Measurements from ENCODE around the gene SLC7A5.
"Not testable (repeated sequence)": the region's sequence is repeated elsewhere in the genome, so short reads cannot be mapped to it uniquely, and the experiment has no call there.

DNA sequence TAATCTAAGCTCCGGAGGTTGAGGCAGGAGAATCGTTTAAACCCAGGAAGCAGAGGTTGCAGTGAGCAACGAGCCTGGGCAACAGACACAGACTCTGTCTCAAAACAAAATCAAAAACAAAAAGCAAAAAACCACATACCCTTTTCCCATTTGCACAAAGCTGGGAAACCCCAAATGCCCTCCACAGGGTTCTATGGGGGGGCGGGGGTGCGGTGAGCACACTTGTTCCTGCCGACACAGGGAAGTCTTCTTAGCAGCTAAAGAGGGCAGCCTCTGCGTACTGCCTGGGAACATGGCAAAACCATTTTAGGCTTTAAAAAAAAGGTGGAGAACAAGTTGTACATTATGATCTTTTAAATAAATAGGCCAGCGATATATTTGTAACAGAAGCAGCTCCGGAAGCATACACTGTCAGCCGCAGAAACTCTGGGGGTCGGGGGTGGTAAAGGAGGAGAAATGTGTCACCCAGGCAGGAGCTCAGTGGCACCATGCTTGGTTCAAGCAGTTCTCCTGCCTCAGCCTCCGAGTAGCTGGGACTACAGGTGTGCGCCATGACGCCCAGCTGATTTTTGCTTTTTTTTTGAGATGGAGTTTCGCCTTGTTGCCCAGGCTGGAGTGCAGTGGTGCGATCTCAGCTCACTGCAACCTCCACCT, 3.3 kb downstream of the SLC7A5 start:
- TF ChIP-seq ZBTB7A (CRISPR knock-in tag; IDR thresholded peaks at IDR 0.05); POLR2AphosphoS5 (IDR thresholded peaks at IDR 0.05; ENCODE audit: low read depth, low read length); HMG20B (CRISPR knock-in tag; conservative IDR thresholded peaks at IDR 0.05); MZF1 (CRISPR knock-in tag; IDR thresholded peaks at IDR 0.05; ENCODE audit: borderline replicate concordance); ZNF121 (CRISPR knock-in tag; IDR thresholded peaks at IDR 0.05); EZH2 (conservative IDR thresholded peaks at IDR 0.05; ENCODE audit: low read depth, low read length); EP300 (IDR thresholded peaks at IDR 0.05; ENCODE audit: low read depth in 2 of 2, low read length in 2 of 2); EP300 (CRISPR knock-in tag; IDR thresholded peaks at IDR 0.05; ENCODE audit: borderline replicate concordance); NBN (conservative IDR thresholded peaks at IDR 0.05); POLR2A (IDR thresholded peaks at IDR 0.05; ENCODE audit: insufficient read depth in 1 of 2, low read depth in 2 of 2, low read length in 2 of 2); PLRG1 (conservative IDR thresholded peaks at IDR 0.05): not testable (repeated sequence)
- TF ChIP-seq, protein P1, sequence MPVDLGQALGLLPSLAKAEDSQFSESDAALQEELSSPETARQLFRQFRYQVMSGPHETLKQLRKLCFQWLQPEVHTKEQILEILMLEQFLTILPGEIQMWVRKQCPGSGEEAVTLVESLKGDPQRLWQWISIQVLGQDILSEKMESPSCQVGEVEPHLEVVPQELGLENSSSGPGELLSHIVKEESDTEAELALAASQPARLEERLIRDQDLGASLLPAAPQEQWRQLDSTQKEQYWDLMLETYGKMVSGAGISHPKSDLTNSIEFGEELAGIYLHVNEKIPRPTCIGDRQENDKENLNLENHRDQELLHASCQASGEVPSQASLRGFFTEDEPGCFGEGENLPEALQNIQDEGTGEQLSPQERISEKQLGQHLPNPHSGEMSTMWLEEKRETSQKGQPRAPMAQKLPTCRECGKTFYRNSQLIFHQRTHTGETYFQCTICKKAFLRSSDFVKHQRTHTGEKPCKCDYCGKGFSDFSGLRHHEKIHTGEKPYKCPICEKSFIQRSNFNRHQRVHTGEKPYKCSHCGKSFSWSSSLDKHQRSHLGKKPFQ (CRISPR knock-in tag; IDR thresholded peaks at IDR 0.05; ENCODE audit: insufficient replicate concordance): not testable (repeated sequence)
- TF ChIP-seq, protein P2, sequence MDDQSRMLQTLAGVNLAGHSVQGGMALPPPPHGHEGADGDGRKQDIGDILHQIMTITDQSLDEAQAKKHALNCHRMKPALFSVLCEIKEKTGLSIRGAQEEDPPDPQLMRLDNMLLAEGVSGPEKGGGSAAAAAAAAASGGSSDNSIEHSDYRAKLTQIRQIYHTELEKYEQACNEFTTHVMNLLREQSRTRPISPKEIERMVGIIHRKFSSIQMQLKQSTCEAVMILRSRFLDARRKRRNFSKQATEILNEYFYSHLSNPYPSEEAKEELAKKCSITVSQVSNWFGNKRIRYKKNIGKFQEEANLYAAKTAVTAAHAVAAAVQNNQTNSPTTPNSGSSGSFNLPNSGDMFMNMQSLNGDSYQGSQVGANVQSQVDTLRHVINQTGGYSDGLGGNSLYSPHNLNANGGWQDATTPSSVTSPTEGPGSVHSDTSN (CRISPR knock-in tag; IDR thresholded peaks at IDR 0.05; ENCODE audit: borderline replicate concordance): not testable (repeated sequence)
- TF ChIP-seq, protein P3, sequence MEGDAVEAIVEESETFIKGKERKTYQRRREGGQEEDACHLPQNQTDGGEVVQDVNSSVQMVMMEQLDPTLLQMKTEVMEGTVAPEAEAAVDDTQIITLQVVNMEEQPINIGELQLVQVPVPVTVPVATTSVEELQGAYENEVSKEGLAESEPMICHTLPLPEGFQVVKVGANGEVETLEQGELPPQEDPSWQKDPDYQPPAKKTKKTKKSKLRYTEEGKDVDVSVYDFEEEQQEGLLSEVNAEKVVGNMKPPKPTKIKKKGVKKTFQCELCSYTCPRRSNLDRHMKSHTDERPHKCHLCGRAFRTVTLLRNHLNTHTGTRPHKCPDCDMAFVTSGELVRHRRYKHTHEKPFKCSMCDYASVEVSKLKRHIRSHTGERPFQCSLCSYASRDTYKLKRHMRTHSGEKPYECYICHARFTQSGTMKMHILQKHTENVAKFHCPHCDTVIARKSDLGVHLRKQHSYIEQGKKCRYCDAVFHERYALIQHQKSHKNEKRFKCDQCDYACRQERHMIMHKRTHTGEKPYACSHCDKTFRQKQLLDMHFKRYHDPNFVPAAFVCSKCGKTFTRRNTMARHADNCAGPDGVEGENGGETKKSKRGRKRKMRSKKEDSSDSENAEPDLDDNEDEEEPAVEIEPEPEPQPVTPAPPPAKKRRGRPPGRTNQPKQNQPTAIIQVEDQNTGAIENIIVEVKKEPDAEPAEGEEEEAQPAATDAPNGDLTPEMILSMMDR (CRISPR knock-in tag; IDR thresholded peaks at IDR 0.05): not testable (repeated sequence)
